Neuronal stem cell (in vitro differentiated cells): ENCODE data around the gene NFASC.
A peak's percentile ranks its signal among the peaks of the same experiment; 100 is the strongest.

Source experiments
- DNase-seq: peaks from one replicate; pipeline ENCODE4 v3.0.0-alpha.2; 2013; ENCODE audit warnings: low spot score
- H2AFZ ChIP-seq: one replicate; pipeline ENCODE4 v1.6.1; 2013; ENCODE audit warnings: mild to moderate bottlenecking, low read length, inconsistent platforms
- H2AK5ac ChIP-seq: 2 replicates; pipeline ENCODE4 v1.6.1; 2013; ENCODE audit warnings: low read depth, mild to moderate bottlenecking, inconsistent platforms, low read length, moderate library complexity, mixed read lengths
- H2BK120ac ChIP-seq: 2 replicates; pipeline ENCODE4 v1.6.1; 2013; ENCODE audit warnings: low read depth, mild to moderate bottlenecking, inconsistent platforms, low read length, moderate library complexity, mixed read lengths
- H2BK12ac ChIP-seq: one replicate; pipeline ENCODE4 v1.6.1; 2013; ENCODE audit warnings: low read length, inconsistent platforms
- H2BK15ac ChIP-seq: 2 replicates; pipeline ENCODE4 v1.6.1; 2013; ENCODE audit warnings: mild to moderate bottlenecking, low read length, inconsistent platforms, mixed read lengths
- H2BK5ac ChIP-seq: one replicate; pipeline ENCODE4 v1.6.1; 2013; ENCODE audit warnings: inconsistent platforms, mild to moderate bottlenecking, low read length, moderate library complexity
- H3K14ac ChIP-seq: one replicate; pipeline ENCODE4 v1.6.1; 2013; ENCODE audit warnings: low read length, inconsistent platforms
- H3K18ac ChIP-seq: 2 replicates; pipeline ENCODE4 v1.6.1; 2013; ENCODE audit warnings: low read length, inconsistent platforms
- H3K23ac ChIP-seq: 2 replicates; pipeline ENCODE4 v1.6.1; 2013; ENCODE audit warnings: low read depth, mild to moderate bottlenecking, mixed read lengths, low read length, inconsistent platforms; ENCODE audit not compliant: poor library complexity
- H3K27ac ChIP-seq: replicated peaks from 3 replicates; pipeline ENCODE4 v1.5.1; 2013; ENCODE audit warnings: low read length, inconsistent platforms
- H3K27me3 ChIP-seq, 3 experiments: 2 replicates each; pipeline ENCODE4 v1.6.1; 2013; ENCODE audit warnings: low read length in 3 of 3, mild to moderate bottlenecking in 2 of 3, inconsistent platforms in 1 of 3, low read depth in 1 of 3, mixed read lengths in 1 of 3, moderate library complexity in 1 of 3; ENCODE audit not compliant: control insufficient read depth in 3 of 3, insufficient read depth in 3 of 3
- H3K36me3 ChIP-seq, 2 donors: replicated peaks in 1 of 2; 2 replicates each; pipeline ENCODE4 v1.6.1; 2013; ENCODE audit warnings: low read length in 2 of 2; ENCODE audit not compliant: control insufficient read depth in 2 of 2, insufficient read depth in 2 of 2
- H3K4ac ChIP-seq: 2 replicates; pipeline ENCODE4 v1.6.1; 2013; ENCODE audit warnings: inconsistent platforms, mild to moderate bottlenecking, low read length, moderate library complexity
- H3K4me1 ChIP-seq, 2 donors: 1 replicate in 1 of 2; 2 replicates in 1 of 2; pipeline ENCODE4 v1.6.1; 2013; ENCODE audit warnings: low read length in 2 of 2, low read depth in 1 of 2; ENCODE audit not compliant: control insufficient read depth in 2 of 2, insufficient read depth in 1 of 2
- H3K4me2 ChIP-seq: one replicate; pipeline ENCODE4 v1.6.1; 2013; ENCODE audit warnings: mild to moderate bottlenecking, low read length, inconsistent platforms; ENCODE audit not compliant: insufficient read depth, poor library complexity, severe bottlenecking
- H3K4me3 ChIP-seq, 2 donors: 2 replicates each; pipeline ENCODE4 v1.5.1; 2013; ENCODE audit warnings: low read length in 2 of 2, mild to moderate bottlenecking in 2 of 2, inconsistent platforms in 1 of 2, moderate library complexity in 1 of 2
- H3K79me1 ChIP-seq: one replicate; pipeline ENCODE4 v1.6.1; 2013; ENCODE audit warnings: low read depth, mild to moderate bottlenecking, inconsistent platforms, low read length, moderate library complexity
- H3K9ac ChIP-seq: one replicate; pipeline ENCODE4 v1.6.1; 2013; ENCODE audit warnings: mild to moderate bottlenecking, low read depth, low read length, inconsistent platforms; ENCODE audit not compliant: poor library complexity
- H3K9me3 ChIP-seq, 2 donors: replicated peaks in 1 of 2; 2 replicates each; pipeline versions ENCODE3 to v1.6.1; 2013; ENCODE audit warnings: low read length in 2 of 2, mild to moderate bottlenecking in 2 of 2, inconsistent platforms in 1 of 2, low read depth in 1 of 2, mixed read lengths in 1 of 2, moderate library complexity in 1 of 2; ENCODE audit not compliant: control insufficient read depth in 2 of 2, insufficient read depth in 1 of 2
- H4K8ac ChIP-seq: one replicate; pipeline ENCODE4 v1.6.1; 2013; ENCODE audit warnings: low read depth, mild to moderate bottlenecking, inconsistent platforms, low read length, moderate library complexity
- H4K91ac ChIP-seq: one replicate; pipeline ENCODE4 v1.6.1; 2013; ENCODE audit warnings: low read length, low read depth, mild to moderate bottlenecking, inconsistent platforms; ENCODE audit not compliant: poor library complexity
- whole genome bisulfite sequencing, 2 donors: extraction: QIAGEN DNeasy Blood & Tissue Kit; methylation state at CpG; one replicate each; pipeline ENCODE4 v1.1.7; 2013; ENCODE audit warnings: missing lambda C conversion rate in 2 of 2, mixed read lengths in 1 of 2; ENCODE audit not compliant: insufficient read length in 2 of 2, insufficient replicate concordance in 1 of 2; ENCODE audit errors: extremely low coverage in 2 of 2; 5-methylcytosine and 5-hydroxymethylcytosine counted together

NFASC gene

DNA sequence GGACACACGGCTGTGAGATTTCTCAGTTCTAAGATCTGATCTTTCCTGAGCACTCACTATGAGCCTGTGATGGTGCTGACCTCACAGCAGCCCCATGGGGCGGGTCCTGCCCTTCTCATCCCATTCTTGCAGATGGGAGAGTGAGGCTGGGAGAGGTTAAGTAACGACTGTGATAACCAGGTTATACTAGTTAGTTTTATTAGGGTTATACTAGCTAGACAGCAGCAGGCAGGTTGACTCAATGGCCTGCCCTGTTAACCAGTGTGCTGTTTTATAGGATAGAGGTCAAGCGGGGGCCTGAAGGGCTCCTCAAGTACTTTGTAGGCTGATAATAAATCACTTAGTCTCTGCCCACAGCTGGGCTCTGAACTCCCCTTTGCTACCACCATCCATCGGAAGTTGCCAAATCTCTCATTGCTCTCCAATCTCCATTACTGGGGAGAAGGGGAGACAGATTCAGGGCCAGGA lies 177.1 kb downstream of the NFASC start:
- no CpG with 5 or more reads among the region's 5 CpGs for WGBS, 2 donors
- Histone ChIP-seq H3K9ac (no peak overlapping the region), H4K91ac (no peak overlapping the region), H2AK5ac (no peak overlapping the region), H3K27ac (no peak overlapping the region), H3K14ac (no peak overlapping the region), H3K23ac (no peak overlapping the region), H3K4me2 (no peak overlapping the region), H2BK5ac (no peak overlapping the region), H3K79me1 (no peaks in the 10 kb centered on the region), H3K4ac (no peak overlapping the region), H2BK12ac (no peak overlapping the region), H3K18ac (no peak overlapping the region), H2BK15ac (no peak overlapping the region), H4K8ac (no peak overlapping the region), H2BK120ac (no peak overlapping the region), H3K27me3 (peaks cover 0 to 84% (median 10%) of the 10 kb centered on the region in 3 experiments), H3K4me3 (no peak overlapping the region), H2AFZ (no peak overlapping the region), H3K9me3 (no peaks in the 10 kb centered on the region), H3K4me1 (peaks cover 0 to 18% of the 10 kb centered on the region in 2 donors), H3K36me3 (no peaks in the 10 kb centered on the region)
- no peak for DNase-seq

GRCh38 chr1:205048382-205048781 lies 177.7 kb downstream of the NFASC start:
- no peaks in the 10 kb centered on the region for H3K79me1 ChIP-seq
- no peak overlapping the region for H3K4ac ChIP-seq
- H3K36me3 ChIP-seq = no peaks in the 10 kb centered on the region
- no peak overlapping the region for H2BK120ac ChIP-seq
- peak overlapping the region in 1 of 2 donors; percentile 63 for H3K4me3 ChIP-seq
- no peak overlapping the region for H4K91ac ChIP-seq
- H2BK5ac ChIP-seq = no peak overlapping the region
- no peak overlapping the region for H3K18ac ChIP-seq
- H3K27me3 ChIP-seq = peaks cover 0 to 80% (median 8%) of the 10 kb centered on the region in 3 experiments
- H2AFZ ChIP-seq = no peak overlapping the region
- DNase-seq = no peak
- peak overlapping the region; percentile 27 for H3K14ac ChIP-seq
- H4K8ac ChIP-seq = no peak overlapping the region
- no peak overlapping the region for H3K9ac ChIP-seq
- H3K4me2 ChIP-seq = no peak overlapping the region
- no peak overlapping the region for H2AK5ac ChIP-seq
- no peak overlapping the region for H3K27ac ChIP-seq
- peaks cover 0 to 16% of the 10 kb centered on the region in 2 donors for H3K4me1 ChIP-seq
- no peak overlapping the region for H2BK12ac ChIP-seq
- H2BK15ac ChIP-seq = no peak overlapping the region
- H3K9me3 ChIP-seq = no peaks in the 10 kb centered on the region
- no CpG with 5 or more reads among the region's 9 CpGs for WGBS, 2 donors
- no peak overlapping the region for H3K23ac ChIP-seq

- Histone ChIP-seq H2BK12ac (no peak overlapping the region), H3K4me2 (no peak overlapping the region), H2AFZ (no peak overlapping the region), H2AK5ac (no peak overlapping the region), H4K8ac (no peak overlapping the region), H4K91ac (no peak overlapping the region), H3K9me3 (no peaks in the 10 kb centered on the region), H2BK15ac (no peak overlapping the region), H3K23ac (no peak overlapping the region), H3K79me1 (no peaks in the 10 kb centered on the region), H3K18ac (peak overlapping the region; percentile 25), H3K14ac (no peak overlapping the region), H2BK120ac (no peak overlapping the region), H3K4me1 (peaks cover 0 to 11% of the 10 kb centered on the region in 2 donors), H3K4ac (no peak overlapping the region), H3K27ac (no peak overlapping the region), H2BK5ac (no peak overlapping the region), H3K9ac (no peak overlapping the region), H3K36me3 (no peaks in the 10 kb centered on the region), H3K27me3 (peaks cover 0 to 78% (median 3%) of the 10 kb centered on the region in 3 experiments), H3K4me3 (no peak overlapping the region)
- no CpG with 5 or more reads among the region's 6 CpGs for WGBS, 2 donors
- no peak for DNase-seq
These were observed 178.8 kb downstream of the NFASC start for GRCh38 chr1:205049479-205049878.

DNA sequence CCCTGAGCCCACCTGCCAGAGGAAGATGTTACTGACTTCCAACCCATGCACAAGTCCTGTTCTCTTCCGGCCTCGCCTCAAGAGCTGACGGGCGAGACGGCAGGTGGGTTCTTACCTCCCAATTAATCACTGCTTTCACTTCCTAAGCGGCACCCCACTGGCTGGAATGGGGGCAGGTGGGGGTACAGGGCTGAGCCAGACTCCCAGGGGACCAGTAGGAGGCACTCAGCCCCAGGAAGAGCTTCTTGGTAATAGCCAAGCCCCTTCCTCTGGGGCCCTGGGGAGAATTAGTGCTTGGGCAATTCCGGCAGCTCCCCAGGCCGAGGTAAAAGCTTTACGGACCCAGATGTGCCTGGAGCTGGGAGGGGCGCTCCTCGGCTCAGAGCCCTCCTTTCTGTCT lies 182.0 kb downstream of the NFASC start:
- H2AFZ ChIP-seq = no peak overlapping the region
- no peak overlapping the region for H3K9ac ChIP-seq
- peak overlapping the region; percentile 82 for H2AK5ac ChIP-seq
- no peaks in the 10 kb centered on the region for H3K9me3 ChIP-seq
- H4K91ac ChIP-seq = no peak overlapping the region
- H3K14ac ChIP-seq = no peak overlapping the region
- no peak overlapping the region for H2BK5ac ChIP-seq
- H3K4me3 ChIP-seq = no peak overlapping the region
- no peak overlapping the region for H3K23ac ChIP-seq
- H3K18ac ChIP-seq = peak overlapping the region; percentile 53
- H3K27ac ChIP-seq = no peak overlapping the region
- H3K4me2 ChIP-seq = no peak overlapping the region
- H3K27me3 ChIP-seq = peaks cover 0 to 61% (median 0%) of the 10 kb centered on the region in 3 experiments
- H4K8ac ChIP-seq = no peak overlapping the region
- H2BK12ac ChIP-seq = no peak overlapping the region
- no peaks in the 10 kb centered on the region for H3K79me1 ChIP-seq
- no peak overlapping the region for H2BK120ac ChIP-seq
- H2BK15ac ChIP-seq = no peak overlapping the region
- no peak for DNase-seq
- H3K4ac ChIP-seq = no peak overlapping the region
- peaks cover 0 to 6% of the 10 kb centered on the region in 2 donors for H3K4me1 ChIP-seq
- WGBS, 2 donors = no CpG with 5 or more reads among the region's 11 CpGs
- H3K36me3 ChIP-seq = no peaks in the 10 kb centered on the region
